ENCODE measurements around the gene GRWD1.

- TF ChIP-seq, protein P1, sequence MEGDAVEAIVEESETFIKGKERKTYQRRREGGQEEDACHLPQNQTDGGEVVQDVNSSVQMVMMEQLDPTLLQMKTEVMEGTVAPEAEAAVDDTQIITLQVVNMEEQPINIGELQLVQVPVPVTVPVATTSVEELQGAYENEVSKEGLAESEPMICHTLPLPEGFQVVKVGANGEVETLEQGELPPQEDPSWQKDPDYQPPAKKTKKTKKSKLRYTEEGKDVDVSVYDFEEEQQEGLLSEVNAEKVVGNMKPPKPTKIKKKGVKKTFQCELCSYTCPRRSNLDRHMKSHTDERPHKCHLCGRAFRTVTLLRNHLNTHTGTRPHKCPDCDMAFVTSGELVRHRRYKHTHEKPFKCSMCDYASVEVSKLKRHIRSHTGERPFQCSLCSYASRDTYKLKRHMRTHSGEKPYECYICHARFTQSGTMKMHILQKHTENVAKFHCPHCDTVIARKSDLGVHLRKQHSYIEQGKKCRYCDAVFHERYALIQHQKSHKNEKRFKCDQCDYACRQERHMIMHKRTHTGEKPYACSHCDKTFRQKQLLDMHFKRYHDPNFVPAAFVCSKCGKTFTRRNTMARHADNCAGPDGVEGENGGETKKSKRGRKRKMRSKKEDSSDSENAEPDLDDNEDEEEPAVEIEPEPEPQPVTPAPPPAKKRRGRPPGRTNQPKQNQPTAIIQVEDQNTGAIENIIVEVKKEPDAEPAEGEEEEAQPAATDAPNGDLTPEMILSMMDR (IDR thresholded peaks at IDR 0.05) = no peak
- peak; percentile 80 for TF ChIP-seq EZH2 (IDR thresholded peaks at IDR 0.05; ENCODE audit: borderline replicate concordance, insufficient read depth, low read depth, low read length, poor library complexity, severe bottlenecking)
Observed at GRCh38 chr19:48443731-48444128, 2.1 kb upstream of the GRWD1 start.

All from B cell (primary cell).